NCI-H2171 treated with DMSO at 0.1 percent for 48 hours (cell line): ENCODE measurements around the gene R3HDM4.
A peak's percentile ranks its signal among the peaks of the same experiment; 100 is the strongest.
"Not testable (repeated sequence)": the region's sequence is repeated elsewhere in the genome, so short reads cannot be mapped to it uniquely, and the experiment has no call there.

Source experiments
- DNase-seq: peaks from one replicate; lab custom pipeline; 2025; lab: John Stamatoyannopoulos, UW

Gene R3HDM4

DNA sequence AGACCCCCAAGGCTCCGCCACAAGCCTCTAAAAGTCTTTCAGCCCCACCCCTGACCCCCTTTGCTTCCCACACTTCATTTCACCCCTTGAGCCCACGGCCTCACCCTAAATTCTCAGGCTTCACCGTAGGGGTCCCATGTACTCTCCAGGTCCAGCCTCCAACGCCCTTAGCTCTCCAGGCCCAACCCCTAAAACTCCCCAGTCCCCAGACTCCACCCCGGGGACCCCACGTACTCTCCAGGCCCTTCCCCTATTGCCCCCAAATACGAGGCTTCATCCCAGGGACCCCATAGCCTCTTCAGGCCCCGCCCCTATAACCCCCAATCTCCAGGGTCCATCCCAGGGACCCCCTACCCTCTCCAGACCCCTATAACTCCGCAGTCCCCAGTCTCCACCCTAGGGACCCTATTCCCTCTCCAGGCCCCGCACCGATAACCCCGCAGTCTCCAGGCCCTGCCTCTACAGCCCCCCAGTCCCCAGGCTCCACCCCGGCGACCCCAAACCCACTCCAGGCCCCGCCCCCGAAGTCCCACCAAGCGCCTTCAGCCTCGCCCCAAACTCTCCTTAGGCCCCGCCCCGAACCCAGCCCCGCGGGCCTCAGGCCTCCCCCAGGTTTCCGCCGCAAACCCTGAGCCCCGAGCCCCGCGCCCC is 20.7 kb downstream of the R3HDM4 start:
- no peak for DNase-seq

DNA sequence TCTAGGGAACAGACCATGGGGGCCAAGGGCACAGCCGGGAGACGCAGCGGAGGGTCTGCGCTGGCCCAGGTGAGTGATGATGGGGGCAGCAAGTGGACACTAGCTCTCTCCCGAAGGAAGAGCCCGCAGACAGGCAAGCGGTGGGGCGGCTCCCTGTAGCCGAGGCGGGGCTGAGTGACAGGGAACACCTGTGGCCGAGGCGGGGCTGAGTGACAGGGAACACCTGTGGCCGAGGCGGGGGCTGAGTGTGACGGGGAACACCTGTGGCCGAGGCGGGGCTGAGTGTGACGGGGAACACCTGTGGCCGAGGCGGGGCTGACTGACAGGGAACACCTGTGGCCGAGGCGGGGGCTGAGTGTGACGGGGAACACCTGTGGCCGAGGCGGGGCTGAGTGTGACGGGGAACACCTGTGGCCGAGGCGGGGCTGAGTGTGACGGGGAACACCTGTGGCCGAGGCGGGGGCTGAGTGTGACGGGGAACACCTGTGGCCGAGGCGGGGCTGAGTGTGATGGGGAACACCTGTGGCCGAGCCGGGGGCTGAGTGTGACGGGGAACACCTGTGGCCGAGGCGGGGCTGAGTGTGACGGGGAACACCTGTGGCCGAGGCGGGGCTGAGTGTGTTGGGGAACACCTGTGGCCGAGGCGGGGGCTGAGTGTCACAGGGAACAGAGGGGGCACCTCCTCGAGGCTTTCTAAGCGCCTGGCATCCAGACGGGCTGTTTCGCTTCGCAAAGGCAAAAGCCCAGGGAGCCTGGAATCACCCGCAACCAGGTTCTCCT is 21.4 kb downstream of the R3HDM4 start:
- DNase-seq: not testable (repeated sequence)

DNA sequence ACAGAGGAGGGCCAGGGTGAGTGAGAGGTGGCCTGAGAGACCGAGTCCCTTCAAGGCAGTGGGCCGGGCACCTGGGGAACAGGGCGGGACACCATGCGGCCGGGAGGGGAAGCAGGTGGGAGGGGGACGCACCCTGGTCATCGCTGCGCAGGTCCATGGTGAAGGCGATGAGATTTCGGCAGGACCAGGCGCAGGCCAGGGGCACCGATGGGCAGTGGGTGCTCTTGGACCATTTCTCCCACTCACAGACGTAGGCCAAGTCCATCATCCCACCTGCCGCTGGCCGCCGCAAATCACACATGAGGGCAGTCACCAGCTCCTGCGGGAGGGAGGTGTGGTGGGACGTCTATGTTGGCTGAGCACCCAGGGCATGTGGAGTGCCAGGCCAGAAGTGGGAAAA is 22.2 kb downstream of the R3HDM4 start:
- DNase-seq: no peak

DNA sequence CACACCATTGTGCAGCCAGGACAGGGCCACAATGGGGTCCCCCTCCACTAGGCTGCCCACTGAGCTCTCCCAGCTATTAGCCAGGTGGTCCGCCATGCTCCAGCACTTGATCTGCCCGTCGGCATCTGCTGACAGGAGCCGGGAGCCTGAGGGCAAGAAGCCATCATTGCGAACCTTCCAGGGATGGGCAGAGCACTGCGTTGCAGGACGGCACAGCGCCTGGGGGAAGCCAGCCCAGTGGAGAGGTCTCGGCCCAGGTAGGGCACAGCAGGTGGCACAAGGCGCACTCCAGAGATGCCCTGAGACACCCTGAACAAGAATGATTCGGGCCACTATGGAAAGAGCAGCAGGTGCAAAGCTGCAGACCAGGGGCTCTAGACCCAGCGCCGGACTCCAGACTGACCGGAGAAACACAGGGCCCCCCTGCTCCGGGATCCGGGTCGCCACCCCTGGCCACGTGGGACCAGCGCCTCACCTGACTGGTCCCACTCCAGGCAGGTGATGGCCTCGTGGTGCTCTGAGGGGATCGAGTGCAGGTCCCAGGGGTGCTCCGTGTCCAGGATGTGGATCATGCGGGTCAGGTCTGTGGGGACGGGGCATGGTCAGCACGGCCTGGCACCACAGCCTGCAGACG is 23.2 kb downstream of the R3HDM4 start:
- no peak for DNase-seq

DNA sequence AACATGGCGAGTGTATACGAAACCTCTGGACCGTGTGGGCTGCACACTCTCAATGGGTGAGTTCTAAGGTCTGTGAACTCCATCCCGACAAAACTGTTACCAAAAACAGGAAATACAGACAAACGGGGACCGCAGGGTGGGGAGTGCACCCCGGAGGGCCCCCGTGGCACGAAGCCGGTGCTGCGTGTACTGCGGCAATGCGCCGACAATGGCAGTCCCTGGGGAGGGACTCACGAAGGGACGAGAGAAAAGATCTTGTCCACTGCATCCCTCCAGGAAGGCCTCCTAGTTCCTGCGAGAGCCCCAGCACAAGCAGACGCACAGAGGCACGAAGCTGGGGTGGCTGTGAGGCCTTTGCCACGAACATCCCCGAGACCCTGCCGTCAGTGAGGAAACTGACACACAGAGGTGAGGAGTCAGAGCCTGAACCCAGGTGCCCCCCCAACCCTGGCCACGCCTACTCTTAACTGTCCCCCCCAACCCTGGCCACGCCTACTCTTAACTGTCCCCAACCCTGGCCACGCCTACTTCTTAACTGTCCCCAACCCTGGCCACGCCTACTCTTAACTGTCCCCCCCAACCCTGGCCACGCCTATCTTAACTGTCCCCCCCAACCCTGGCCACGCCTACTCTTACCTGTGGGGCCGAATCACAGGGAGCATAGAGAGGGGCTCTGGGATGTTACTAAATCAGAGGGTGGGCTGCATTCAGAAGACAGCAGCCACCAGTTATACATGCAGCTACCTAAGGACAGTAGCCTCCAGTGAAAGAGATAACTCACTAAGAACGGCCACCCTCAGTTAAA is 24.2 kb downstream of the R3HDM4 start:
- DNase-seq: no peak

DNA sequence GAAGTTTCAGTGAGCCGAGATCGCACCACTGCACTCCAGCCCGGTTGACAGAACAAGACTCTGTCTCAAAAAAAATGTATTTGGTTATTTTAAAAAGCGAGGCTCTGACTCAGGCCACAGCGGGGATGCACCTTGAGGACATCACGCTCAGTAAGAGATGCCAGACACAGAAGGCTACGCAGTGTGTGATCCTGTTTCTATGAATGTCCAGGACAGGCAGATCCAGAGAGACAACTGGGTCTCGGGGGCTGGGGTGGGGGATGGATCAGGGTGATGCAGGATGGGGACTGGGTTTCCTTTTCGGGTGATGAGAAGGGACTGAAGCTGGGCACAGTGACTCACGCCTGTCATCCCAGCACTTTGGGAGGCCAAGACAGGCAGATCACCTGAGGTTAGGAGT is 25.4 kb downstream of the R3HDM4 start:
- DNase-seq: no peak

DNA sequence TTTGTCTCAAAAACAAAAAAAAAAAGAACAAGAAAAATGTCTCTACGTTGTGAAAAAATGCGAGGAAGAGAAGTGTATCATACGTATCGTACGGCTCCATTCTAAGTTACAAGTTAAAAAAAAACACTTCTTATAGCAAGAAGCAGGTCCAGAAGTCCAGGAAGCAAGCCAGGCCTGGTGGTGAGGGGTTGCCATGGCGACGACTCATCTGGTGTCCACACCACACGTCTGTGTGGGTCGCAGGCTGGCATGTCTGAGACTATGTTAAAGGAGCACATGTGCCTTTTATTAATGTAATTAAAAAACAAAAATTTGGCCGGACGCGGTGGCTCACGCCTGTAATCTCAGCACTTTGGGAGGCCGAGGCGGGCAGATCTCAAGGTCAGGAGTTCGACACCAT is 25.9 kb downstream of the R3HDM4 start:
- no peak for DNase-seq

DNA sequence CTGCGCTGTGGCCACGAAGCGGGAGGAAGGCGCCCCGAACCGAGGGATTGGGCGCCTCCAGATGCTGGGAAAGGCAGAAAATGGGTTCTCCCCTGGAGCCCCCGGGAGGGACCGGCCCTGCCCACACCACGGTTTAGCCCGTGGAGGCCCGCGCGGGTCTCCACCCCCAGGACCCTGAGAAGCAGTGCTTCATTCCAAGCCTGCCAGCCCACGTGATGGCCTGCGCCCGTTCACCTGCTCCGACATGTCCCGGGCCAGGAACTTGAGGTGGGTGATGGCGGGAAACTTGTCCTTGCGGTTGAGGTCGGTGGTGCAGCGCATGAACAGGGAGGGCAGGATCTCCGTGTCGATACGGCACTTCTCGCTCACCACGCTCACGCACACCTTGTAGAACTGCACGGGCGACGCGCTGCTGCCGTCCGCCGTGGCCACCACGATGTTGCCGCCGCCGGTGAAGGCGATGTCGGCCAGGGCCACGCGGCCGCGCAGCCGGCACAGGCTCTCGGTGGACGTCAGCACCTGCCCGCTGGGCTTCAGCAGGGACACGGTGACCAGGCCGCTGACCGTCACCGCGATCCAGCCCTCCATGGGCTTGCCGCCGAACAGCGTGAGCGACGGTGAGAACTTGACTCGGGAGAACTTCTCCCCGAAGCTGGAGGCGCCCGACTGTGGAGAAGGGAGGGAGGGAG is 27.3 kb downstream of the R3HDM4 start:
- no peak for DNase-seq

DNA sequence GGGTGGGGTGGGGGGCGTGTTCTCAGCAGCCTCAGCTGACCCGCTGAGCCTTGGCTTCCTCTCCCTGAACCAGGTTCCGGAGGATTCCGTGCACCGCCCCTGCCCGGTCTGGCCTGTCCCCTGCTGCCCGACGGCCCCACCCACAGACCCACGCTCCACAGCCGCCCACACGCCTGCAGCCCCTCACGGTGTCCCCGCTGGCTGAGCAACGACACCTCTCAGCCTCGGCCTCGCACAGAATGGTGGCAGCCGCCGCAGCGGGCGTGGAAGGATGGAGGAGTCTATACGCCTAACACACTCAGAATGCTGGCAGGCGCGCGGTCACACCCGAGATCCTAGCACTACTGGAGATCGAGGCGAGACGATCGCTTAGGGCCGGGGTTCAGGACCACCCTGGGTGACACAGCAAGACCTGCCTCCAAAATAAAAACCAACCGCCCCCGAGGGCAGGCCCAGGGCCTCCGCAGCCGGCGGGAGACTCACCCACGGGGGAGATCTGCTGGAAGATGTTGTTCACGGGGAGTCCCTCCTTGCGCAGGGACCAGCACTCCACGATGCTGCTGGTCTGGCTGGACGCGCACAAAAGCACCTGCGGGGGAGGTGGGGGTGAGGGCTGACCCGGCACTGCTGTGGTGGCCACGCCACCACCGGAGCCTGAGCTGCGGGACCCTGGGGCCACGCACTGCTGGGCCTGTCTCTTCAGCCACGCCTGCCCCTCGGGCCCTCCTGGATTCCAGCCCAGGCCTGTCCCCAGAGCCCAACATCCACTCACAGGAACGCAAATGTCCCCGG is 28.4 kb downstream of the R3HDM4 start:
- DNase-seq: no peak

DNA sequence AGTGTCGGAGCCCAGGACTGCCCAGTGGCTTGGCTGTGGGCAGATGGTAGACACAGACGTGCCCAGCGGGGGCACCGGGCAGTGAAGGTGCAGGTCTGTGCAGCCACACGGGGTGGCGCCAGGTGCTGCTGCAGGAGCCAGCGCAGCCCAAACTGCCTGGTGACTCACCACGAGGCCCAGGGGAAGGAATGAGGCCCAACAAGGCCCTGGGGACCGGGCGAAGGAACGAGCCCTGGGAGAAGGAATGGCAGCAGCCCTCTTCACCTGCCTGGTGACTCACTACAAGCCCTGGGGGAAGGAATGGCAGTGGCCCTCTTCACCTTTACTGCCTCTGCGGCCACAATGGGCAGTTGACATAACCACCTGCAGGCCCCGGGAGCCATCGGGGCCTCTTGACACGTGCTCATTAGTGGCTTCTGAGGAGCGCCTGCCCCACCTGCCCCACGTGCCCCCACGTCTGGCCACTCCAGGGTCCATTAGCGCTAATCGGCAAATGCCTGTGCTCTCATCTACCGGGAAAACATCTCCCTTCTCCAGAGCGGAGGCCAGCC is 29.3 kb downstream of the R3HDM4 start:
- peak; percentile 36 for DNase-seq

DNA sequence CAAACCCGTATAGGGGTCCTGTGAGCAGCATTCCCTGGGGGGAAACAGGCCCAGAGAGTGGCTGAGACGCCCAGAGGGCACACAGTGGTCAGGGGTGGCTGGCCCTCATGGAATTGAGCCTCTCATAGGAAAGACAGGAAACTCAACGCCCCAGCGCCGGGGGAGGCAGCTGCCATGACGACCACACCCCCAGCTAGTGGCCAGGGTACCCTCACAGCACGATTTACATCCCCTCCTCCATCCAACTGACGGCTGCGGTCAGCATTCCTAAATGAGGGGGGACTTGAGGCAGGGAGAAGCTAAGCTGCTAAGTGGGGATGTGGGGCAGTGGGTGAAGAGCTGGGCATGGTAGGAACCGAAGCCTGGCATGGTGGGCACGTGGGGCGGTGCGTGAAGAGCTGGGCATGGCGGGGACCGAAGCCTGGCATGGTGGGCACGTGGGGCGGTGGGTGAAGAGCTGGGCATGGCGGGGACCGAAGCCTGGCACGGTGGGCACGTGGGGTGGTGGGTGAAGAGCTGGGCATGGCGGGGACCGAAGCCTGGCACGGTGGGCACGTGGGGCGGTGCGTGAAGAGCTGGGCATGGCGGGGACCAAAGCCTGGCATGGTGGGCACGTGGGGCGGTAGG is 30.0 kb downstream of the R3HDM4 start:
- no peak for DNase-seq

DNA sequence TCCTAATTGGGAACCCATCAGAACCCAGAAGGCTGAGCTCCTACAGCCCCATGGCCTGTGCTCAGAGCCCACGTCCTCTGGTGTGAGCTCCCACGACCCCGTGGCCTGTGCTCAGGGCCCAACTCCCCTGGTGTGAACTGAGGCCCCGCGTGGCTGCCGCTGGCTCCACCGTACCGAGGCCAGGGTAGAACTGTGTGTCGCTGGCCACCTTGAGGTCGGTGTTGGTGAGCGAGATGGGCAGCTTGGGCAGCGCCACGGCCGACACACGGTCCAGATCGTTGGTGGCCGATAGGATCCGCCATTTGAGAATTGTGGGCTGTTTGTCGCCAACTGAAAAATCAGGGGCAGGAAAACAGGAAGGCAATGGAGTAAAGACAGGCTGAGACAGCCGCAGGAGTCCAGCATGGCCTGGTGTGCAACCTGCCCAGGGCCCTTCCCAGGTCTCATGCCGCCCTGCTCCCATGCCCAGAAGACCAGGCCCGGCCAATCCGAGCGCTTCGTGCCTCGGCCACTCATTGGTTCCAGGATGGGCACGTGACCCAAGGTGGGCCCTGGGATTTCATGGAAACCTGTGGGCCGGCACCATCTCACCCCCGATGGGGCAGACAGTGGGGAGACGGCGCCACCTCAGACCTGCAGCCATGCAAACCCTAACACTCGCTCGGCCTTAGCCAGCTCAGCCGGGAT is 31.5 kb downstream of the R3HDM4 start:
- no peak for DNase-seq

DNA sequence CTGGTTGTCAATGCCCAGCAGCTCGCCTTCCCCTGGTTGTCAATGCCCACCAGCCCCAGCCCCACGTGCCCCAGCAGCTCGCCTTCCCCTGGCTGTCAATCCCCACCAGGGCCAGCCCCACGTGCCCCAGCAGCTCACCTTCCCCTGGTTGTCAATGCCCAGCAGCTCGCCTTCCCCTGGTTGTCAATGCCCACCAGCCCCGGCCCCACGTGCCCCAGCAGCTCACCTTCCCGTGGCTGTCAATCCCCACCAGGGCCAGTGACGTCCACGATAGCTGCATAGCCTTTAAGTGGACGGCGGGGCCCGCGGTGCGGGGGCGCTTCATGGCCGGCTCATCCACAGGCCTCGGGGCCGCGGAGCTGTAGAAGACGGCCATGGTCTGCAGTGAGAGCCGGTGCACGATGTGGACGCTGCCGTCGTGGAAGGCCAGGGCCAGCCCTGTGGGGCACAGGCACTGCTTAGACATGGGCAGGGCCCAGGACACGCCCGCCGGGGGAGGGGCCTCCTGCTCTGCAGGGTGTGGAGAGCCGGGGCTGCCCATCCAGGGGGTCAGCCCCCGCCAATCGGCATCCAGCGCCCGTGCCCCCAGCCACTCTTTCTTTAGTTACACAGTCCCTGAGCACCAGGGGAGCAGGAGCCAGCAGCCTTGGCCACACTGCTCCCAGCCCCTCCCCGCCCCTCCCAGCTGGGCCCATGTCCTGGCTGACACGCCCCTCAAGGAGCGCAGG is 33.1 kb downstream of the R3HDM4 start:
- DNase-seq: no peak

DNA sequence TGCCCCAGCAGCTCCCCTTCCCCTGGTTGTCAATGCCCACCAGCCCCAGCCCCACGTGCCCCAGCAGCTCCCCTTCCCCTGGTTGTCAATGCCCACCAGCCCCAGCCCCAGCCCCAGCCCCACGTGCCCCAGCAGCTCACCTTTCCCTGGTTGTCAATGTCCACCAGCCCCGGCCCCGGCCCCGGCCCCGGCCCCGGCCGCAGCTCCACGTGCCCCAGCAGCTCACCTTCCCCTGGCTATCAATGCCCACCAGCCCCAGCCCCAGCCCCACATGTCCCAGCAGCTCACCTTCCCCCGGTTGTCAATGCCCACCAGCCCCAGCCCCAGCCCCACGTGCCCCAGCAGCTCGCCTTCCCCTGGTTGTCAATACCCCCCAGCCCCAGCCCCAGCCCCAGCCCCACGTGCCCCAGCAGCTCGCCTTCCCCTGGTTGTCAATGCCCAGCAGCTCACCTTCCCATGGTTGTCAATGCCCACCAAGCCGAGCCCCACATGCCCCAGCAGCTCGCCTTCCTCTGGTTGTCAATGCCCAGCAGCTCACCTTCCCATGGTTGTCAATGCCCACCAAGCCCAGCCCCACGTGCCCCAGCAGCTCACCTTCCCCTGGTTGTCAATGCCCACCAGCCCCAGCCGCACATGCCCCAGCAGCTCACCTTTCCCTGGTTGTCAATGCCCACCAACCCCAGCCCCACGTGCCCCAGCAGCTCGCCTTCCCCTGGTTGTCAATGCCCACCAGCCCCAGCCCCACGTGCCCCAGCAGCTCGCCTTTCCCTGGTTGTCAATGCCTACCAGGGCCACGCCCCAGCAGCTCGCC is 34.1 kb downstream of the R3HDM4 start:
- DNase-seq: not testable (repeated sequence)

DNA sequence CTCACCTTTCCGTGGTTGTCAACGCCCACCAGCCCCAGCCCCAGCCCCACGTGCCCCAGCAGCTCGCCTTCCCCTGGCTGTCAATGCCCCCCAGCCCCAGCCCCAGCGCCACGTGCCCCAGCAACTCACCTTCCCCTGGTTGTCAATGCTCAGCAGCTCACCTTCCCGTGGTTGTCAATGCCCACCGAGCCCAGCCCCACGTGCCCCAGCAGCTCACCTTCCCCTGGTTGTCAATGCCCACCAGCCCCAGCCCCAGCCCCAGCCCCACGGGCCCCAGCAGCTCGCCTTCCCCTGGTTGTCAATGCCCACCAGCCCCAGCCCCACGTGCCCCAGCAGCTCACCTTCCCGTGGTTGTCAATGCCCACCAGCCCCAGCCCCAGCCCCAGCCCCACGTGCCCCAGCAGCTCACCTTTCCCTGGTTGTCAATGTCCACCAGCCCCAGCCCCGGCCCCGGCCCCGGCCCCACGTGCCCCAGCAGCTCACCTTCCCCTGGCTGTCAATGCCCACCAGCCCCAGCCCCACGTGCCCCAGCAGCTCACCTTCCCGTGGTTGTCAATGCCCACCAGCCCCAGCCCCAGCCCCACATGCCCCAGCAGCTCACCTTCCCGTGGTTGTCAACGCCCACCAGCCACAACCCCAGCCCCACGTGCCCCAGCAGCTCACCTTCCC is 34.9 kb downstream of the R3HDM4 start:
- not testable (repeated sequence) for DNase-seq

DNA sequence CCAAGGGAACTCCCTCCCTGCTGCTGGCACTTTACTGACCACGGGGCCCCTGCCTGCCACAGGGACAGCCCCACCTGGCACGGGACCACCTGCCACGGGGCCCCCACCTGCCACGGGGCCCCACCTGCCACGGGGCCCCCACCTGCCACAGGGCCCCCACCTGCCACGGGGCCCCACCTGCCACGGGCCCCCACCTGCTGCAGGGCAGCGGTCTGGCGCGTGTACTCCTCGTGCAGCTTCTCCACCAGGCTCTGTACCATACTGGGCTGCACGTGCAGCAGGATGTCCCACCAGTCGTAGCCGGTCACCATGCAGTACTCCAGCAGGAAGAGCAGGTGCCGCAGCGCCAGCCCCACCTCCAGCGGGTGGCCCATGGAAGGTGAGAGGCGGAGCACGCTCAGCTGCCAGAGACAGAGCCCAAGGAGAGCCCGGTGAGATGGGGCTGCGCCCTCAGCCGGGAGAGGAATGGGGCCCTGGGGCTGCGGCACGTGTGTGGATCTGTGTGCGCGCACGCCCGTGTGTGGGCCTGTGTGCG is 36.2 kb downstream of the R3HDM4 start:
- DNase-seq: no peak

DNA sequence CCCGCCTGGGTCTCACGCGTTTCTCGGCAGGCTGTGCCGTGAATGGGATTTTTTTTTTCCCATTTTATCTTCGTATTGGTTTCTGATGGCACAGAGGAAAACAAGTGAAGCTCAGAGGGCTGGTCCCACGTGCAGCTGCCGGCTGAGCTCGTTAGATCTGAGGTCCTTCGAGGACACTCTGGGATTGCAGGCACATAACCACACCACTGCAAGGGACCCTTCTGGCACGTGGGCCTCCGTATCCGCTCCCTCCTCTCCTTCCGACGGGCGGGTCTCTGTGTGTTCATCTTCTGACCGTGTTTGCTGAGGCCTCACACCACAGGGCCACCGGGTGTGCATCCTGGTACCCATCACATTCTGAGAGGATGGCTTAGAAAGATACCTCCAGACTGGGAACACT is 36.9 kb downstream of the R3HDM4 start:
- DNase-seq: no peak
